ENCODE results near the gene MINAR2.

The MINAR2 gene, protein sequence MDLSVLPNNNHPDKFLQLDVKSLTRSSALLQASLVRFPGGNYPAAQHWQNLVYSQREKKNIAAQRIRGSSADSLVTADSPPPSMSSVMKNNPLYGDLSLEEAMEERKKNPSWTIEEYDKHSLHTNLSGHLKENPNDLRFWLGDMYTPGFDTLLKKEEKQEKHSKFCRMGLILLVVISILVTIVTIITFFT

DNA sequence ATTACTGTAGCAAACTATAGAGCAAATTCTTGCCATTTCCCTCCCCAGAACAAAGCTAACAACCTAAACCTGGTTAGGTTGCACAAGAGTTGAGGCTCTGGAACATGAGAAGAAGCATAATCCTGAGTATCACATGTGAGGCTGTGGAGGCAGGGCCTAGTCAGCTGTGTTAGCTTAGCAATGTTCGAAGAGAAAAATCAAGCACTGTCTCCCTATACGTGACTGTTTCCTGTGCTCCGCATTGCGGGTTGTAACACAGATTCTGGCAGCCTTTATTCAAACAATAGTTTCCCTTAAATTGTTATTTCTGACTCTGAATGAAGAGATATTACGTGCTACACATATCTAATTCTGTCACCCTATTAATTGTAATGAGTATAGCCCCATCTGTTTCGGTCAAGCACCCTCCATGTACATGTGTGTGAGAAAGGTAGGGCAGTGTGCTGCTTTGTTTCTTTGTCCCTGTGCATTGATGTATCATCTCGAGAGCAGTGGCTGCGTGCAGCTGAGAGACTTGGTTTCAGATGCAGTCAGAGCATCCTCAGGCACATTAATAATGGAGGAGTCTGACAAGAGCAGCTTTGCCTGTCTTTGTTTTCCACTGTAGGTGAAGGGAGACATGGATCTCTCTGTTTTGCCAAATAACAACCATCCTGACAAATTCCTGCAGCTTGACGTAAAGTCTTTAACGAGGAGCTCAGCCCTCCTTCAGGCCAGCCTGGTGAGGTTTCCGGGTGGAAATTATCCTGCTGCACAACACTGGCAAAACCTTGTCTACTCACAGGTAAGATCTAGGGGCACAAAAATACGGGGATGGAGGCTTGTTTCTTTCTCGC is at the start of gene MINAR2:
Gene MINAR2, plus strand, starts transcription at position 523 of the 836 bp plus-strand sequence. Its CDS starts 97 bp downstream, at position 620.
- no peak for DNase-seq

DNA sequence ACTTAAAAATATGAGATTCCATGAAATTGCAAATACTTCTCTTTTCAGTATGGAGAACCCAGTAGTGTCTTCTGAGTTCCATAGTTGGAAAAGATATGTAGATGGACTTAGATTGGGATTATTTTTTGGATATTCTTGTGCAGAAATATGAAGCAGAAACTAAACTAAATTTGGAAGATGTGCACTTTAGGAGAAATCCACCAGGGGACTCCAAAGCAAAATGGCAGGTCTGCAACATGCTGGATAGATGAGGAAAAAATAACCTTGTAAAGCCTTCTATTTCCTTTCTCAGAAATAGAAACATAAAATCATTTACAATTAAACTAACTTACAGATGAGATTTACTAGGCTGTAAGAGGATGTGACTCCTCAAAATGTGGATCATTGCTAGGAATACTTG is 49.2 kb upstream of the MINAR2 start:
- no peak for DNase-seq

DNA sequence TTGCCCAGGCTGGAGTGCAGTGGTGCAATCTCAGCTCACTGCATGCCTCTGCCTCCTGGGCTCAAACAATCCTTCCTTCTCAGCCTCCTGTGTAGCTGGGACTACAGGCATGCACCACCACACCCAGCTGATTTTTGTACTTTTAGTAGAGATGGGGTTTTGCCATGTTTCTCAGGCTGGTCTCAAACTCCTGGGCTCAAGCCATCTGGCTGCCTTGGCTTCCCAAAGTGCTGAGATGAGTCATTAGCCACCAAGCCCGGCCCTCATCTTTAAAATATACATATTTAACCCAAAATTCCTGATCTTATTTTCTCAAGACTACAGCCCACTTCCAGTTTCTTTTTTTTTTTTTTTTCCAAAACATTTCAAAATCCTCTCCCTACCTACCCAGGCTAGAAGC is 31.7 kb upstream of the MINAR2 start:
- no peak for DNase-seq

DNA sequence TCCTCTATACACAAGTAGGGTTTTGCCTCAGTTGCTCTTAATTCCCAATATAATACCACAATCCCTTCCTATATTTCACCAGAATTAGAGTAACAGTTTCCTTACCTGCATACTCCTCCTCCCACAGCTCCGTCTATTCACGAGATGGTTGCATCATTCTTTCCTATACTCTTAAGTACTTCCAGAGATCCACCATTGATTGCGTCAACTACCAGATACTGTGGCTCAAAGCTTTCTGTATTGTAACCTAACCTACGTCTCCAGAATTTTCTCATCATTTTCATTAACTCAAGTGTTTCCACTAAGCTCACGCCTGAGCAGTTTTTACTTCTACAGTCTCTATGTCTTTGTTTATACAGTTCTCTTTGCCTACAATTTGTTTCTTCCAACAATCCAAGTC is 31.2 kb upstream of the MINAR2 start:
- DNase-seq, result no peak

DNA sequence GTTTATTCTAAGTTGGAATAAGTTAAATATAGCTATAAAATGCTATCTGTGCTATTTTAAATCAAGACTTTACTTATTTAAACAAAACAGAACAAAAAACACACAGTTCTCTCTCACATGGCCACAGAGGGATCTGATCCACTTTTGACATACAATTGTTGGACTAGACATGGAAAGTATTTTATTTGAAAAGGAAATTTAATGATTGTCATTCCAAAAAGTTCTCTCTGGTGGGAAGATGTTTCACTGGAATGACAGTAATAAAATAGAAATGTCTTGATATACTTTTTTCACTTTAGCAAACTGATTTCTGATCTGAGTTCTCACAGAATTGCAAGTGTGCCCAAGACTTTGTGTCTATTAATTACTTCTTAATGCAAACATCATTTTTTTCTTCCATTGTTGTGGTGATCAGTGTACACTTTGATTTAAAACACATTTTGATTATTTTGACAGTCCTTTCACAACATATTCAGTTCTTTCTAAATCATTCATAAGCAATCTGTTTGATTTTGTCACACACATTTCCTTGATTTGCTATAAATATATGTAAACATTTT is 30.1 kb upstream of the MINAR2 start:
- no peak for DNase-seq

DNA sequence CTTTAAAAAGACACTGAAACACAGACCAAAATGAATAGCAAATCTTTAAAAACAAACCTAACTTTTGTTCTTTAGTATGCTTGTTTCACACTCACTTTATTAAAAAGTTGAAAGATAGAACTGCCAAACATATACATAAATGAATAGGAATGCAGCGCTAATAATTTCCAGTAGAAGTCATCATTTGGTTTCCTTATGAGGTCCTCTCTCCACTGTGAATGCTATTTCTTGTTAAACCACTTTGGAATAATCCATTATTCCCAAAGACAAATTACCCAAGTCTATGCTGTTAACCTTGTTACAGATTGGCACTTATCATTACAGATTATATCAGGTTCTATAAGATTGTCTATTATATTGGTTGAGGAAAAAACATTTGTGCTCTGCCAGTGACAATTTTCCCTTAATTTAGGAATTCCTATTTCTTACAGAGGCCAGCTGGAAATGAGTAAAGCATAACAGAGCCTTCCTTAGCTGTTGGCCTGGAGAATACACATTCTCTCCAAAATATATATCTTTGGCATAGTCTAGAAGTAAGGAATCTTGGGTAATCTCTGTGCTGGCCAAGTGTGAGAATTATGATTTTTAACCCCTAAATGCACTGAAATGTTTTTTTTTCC is 29.3 kb upstream of the MINAR2 start:
- no peak for DNase-seq

DNA sequence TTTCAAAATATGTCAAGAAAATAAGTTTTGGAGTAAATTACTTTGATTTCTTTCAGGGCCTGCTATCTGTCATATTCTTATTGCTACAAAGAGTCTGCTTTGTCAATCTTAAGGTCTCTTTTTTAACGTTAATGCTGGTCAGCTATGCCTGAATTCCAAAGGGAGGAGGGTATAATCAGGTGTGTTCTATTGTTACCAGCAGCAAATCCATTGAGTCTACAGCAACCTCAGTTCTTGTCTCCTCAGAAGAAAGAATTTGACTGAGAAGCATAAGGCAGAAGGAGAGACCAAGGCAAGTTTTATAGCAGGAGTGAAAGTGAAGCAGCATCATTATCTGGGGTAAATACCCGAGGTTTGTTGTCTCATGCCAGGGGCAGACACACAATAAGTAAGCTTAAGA is 23.7 kb upstream of the MINAR2 start:
- DNase-seq, result no peak

DNA sequence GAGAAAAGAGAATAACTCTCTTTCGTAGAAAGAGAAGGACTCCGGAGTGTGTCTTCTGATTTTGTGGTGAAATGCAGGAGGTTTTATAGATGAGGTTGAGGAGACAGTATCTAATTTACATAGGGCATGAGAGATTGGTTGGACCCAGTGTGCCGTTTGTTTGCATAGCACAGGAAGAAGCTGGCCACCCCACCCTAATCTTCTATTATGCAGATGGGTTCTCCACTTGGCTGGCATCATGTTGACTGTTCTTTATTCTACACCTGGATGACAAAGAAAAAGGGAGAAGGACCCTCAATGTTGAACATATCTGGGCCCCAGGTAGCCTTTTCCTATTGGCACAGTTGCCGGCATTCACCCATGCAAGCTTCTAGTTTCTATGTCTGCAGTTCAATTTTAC is 23.2 kb upstream of the MINAR2 start:
- DNase-seq, result no peak

DNA sequence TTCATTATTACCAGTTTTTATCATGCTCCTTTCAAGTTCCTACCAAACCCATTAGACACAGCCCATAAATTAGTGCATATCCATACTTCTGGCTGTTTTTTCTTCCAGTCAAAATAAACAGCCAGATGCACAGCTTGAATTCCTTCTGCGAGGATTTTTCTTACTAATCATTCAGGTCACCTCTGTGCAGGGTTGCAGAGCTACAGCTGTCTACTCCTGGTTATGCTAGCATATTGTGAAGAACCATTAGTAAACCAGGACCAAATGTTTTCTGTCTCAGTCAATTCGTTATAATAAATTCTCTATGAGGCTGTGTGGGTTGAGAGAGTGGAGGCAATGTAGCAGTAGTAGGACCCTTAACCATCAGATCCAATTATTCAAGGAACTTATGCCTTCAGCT is 8.1 kb upstream of the MINAR2 start:
- DNase-seq, result no peak

DNA sequence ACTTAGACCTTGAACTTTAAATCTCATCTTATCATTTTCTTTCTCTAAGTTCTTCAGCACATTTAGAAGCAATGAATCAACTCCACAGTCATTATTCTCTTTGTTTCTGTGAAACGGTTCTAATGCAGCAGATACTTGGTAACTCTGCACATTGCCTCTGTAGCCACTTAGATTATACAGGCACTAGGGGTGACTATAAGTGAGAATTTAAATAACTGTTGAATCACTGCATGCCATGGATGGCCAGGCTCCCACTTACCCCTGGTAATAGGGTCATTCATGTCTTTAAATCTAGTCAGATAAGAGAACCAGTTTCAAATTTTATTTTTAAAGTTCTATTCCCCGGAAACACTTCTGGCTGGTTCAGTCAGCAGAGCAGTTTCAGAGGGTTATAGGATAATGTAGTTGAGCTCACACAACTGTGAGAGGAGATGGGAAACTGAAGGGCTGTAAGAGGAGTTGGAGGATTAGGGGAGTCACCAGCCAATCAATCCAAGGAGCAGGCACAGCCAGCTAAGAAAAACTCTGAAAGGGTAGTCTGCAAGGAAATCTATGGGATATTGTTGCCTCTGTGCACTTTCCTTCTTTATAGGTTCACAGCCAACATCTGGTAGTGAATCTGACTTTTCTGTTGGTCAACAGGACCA is 4.2 kb upstream of the MINAR2 start:
- DNase-seq, result no peak

DNA sequence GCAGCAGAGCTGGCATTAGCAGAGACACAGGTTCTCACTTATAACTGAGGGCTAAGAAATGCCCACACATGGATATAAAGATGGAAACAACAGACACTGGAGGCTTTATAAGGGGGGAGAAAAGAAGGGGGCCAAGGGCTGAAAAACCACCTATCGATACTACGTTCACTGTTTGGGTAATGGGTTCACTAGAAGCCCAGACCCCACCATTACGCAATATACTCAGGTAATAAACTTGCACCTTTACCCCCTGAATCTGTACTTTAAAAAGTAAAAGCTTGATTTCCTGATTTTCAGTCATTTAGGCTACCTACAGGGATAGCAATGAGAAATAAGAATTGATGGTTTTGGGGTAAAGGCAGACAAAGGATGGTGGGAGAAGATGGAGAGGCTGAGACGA is 1.9 kb upstream of the MINAR2 start:
- no peak for DNase-seq

DNA sequence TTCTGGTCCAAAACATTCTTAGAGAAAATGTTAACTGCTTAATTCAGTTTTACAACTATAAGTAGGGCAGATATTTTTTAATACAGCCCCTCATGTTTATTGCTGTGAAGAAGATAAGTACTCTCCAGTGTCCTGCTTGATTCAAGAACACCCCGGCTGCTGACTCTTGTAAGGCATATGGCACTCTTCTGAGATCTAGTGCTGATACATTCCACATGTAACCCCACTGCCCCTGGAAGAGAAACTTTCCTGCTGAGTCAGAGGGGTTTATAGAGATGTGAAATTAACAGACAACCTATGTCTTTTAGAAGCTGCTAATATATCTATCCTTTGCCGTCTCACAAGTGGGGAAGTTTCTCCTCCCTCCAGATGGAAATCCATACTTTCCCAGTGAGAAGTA is 1.0 kb upstream of the MINAR2 start:
- DNase-seq, result no peak

DNA sequence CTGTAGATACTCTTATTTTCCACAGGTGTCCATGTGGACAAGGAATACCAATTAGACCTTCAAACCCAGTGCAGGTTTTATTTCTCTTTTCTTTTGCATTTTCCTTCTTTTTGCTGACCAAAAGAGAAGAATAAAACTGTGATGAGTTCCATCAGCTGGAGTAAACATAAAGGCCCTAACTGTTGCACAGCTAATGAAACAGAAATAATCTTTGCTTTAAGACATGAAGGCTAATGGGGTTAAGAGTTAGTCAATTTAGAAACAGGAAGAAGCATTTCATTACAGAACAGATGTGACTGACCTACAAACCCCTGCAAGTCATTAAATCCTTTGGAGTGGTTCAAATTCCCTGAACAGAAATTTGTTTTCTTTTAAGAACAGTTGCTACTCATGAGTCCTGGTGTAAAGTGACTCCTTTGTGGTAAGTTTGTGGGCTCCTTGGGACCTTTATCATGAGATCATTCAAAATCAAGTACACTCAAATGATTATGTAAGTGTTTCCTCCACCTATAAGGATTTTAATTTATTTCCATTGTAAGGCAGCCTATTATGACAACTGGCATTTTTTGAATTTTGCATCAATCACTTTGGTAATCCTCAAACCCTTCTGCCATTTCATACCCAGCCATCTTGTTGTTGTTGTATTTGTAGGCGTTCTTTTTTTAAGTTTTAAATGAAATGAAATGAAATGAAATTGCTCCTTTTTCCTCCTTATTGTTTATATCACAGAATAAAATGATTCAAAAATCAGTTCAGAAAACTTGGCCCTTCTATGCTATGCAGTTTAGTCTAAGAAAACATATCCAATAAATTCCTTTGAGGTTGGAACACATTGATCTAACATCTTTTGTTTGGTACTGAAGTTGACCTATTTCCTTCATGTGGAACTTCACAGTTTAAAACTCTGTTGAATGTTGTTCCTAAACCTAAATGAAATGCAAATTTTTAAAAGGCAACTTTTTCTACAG is 1.3 kb downstream of the MINAR2 start:
- DNase-seq, result no peak

DNA sequence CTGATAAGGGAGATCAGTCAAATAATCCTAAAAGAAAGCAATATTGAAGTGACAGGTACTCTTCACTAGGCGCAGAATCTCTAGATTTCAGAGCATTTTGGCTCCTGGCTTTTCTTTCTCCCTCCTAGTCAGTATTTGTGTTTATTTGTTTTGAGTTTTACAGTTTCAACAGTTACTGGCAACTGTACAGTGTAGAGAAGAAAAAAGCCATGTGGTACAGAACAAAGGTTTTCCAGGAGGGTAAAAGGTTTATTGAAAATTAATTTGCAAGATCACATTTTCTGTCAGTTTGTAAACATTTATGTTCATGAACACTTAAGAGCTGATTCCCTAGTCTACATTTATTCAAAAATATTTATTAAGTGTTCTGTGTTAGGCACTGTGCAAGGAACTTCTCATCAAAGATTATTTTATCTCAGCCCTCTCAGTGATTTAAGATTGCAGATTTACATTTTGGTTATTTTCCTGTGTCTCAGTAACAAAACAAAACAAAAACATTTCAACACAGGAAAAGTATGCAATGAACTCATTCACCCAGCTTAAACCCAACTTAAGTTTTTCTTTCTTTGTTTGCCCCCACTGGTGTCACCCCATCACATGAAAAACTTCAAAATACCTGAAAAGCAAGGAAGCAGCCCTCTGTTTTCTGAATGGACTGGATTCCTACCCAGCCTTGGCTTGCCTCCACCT is 12.9 kb downstream of the MINAR2 start:
- DNase-seq, result no peak

DNA sequence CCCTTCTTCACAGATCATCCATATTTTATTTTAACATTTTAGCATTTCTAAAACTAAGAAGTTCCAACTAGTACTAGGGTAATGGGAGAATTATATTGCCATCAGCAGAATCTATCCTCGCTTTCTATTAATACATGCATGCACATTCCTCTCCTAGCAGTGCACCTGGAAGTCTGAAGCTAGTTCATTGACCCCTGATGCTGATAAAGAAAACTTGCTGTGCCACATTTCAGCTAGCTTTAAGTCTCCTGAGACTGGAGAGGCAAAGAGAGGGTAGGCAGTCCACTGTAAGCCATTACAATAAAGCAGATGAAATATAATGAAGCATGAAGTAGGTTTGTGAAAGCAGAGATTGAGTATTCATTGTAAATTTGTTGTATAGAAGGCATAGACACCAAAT is 15.8 kb downstream of the MINAR2 start:
- DNase-seq, result no peak

DNA sequence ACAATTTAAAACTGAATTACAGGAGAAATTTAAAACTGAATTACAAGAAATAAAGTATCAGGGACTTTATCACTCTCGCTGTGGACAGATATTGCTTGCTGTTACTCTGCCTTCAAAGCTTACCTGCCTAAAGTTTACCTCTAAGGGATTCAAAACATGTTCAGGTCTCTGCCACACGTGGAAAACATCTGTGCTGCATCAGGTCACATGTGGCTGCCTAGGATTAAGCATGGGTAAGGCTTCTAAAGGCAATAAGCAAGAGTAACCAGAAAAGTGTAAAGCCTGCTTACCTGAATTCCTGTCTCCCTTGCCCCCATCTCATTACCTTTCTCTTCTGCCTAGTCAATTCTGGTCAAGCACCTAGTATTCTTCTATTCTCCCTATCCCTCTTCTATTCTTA is 18.9 kb downstream of the MINAR2 start:
- DNase-seq, result no peak

DNA sequence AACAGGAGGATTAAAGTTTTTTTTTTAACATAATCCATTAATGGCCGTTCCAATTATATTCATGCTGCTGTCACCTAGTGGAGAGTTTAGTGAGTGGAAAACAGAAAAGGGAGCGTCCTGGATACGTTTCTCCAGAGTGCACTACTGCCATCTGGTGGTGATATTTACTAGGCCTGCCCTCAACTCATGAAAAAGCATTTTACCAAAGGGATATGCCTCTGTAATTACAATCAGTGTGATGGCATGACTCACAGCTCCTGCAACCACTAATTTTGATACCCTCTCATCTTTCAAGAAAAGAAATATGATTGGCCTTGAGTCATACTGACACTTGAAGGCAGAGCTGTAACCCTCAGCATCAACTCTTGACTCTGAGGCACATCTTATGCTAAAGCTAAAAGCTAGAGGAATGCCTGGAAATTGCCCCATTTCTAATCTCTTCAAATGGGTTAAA is 20.1 kb downstream of the MINAR2 start:
- no peak for DNase-seq

DNA sequence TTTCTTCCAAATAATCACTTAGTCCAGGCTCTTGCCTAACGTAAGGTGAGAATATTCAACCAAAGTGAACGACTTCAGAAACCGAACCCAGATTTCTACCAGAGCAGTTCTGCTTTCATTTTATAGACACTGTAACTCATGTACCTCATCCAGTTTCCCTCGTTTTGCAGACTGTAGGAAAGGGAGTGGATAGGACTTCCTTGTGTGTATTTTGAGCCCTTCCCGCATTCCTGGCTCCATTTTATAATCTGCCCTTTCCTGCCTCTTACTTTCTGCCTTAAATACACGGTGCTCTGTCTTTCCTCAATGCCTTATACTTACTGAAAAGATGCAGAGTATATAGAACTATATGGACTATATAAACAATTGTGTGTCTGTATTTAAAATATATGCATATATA is 20.8 kb downstream of the MINAR2 start:
- DNase-seq, result no peak

DNA sequence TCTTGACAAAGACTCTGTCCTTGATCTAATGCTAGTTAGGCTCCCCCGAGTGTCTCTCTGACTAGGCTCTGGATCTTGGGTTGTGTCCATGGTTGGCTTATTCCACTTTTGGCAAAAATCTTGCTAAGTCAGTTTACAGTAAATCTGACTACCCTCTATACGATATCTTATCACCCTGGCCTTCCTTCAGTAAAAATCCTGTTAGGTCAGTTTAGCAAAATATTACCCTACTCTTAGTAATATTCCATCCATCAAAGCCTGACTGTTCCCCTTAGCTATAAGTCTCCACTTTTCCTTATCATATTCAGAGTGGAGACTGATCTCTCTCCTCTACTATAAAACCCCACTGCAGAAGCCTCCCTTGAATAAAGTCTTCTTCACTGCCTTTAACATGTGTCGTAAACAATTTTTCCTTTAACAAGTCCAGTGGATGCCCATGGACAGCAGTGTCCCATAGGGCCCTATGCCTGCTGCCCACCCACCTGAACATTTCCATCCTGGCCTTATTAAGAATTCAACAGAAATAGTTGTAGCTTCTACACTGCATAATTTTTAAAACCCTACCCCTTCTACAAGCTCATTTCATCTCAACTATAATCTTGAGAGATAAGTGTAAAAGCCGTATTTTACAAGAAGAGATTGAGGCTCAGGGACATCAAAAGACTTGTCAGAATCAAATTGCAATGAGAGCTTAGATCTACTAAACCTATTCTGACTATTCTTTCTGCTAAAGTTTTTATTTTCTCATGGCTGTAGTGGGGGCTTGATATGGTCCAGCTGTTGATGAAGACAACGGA is 22.3 kb downstream of the MINAR2 start:
- no peak for DNase-seq

DNA sequence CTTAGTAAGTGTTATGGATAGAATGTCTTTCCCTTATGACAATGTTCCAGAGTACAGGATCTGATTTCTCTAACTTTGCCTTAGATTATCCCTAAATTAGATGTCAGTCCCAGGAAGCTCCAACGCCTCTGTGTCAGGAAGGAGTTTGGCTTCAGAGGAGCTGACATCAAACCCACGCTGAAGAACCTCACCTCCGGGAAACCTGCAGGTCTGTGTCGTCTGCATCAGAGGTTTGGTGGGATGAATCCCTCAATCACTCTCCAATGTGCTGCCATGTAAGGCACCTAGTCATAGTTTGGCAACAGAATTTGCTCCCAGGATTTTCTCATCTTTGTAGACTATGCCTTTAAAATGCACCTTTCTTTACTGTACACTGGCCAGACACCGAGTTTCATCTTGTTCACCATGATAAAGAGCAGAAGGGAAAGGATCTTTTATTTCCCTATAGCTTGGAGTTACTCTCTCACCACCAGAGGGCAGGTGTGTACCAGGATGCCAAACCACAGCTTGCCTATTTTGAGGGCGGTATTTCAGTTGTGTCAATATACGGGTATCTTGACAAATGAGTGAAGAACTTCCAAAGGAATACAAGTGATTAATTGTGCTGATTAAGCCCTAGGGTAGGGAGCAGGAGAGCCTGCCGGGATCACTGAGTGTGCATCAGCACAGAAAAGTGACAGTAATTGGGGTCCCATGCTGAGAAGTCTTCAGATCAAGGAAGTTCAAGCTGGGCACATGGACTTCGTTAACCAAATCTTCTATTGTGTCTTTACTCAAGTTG is 23.4 kb downstream of the MINAR2 start:
- DNase-seq, result no peak
